ENCODE measurements around the gene CISH. TPM values are rescaled to one million over a fixed set of nuclear protein-coding genes. Genes with fewer than 3 reads are reported as not detected.

The CISH gene
- total RNA-seq, 1 experiment from 2014 or later: 1.6 TPM

GRCh38 chr3:50637945-50638344 lies 26.4 kb upstream of the CISH start:
- no peak overlapping the region for H3K27ac Mint-ChIP-seq (ENCODE audit: unreplicated experiment)
- H3K9me3 Mint-ChIP-seq (ENCODE audit: low read depth, unreplicated experiment): no peaks in the 10 kb centered on the region
- H3K4me3 Mint-ChIP-seq (ENCODE audit: low read depth, unreplicated experiment): no peak overlapping the region
- no peak for TF ChIP-seq CTCF (IDR thresholded peaks at IDR 0.05; ENCODE audit: unreplicated experiment)
- intact Hi-C loops (cut with micrococcal nuclease; ENCODE audit: unreplicated experiment): no loop called here
- no peaks in the 10 kb centered on the region for H3K27me3 Mint-ChIP-seq (ENCODE audit: unreplicated experiment)
- DNase-seq: no peak
- no peaks in the 10 kb centered on the region for H3K36me3 Mint-ChIP-seq (ENCODE audit: insufficient read depth, unreplicated experiment)
- H3K4me1 Mint-ChIP-seq (ENCODE audit: low read depth, unreplicated experiment): peaks cover 17% of the 10 kb centered on the region
- BruUV-seq (replicated peaks): no TSS peak
- CTCF ChIA-PET: interaction anchor here (1.5 kb wide), 1 partner anchor 15 kb away, joined by 3 read pairs; no protein-coding TSS in a partner anchor

- Mint-ChIP-seq H3K9me3 (ENCODE audit: low read depth, unreplicated experiment) (no peaks in the 10 kb centered on the region), H3K27ac (ENCODE audit: unreplicated experiment) (no peak overlapping the region), H3K4me1 (ENCODE audit: low read depth, unreplicated experiment) (peaks cover 17% of the 10 kb centered on the region), H3K4me3 (ENCODE audit: low read depth, unreplicated experiment) (no peak overlapping the region), H3K36me3 (ENCODE audit: insufficient read depth, unreplicated experiment) (no peaks in the 10 kb centered on the region), H3K27me3 (ENCODE audit: unreplicated experiment) (no peaks in the 10 kb centered on the region)
- CTCF ChIA-PET: no interaction called here
- intact Hi-C loops (cut with micrococcal nuclease; ENCODE audit: unreplicated experiment): no loop called here
- BruUV-seq (replicated peaks): no TSS peak
- no peak for DNase-seq
- no peak for TF ChIP-seq CTCF (IDR thresholded peaks at IDR 0.05; ENCODE audit: unreplicated experiment)
Observed at GRCh38 chr3:50637011-50637410, 25.4 kb upstream of the CISH start.

- TF ChIP-seq CTCF (IDR thresholded peaks at IDR 0.05; ENCODE audit: unreplicated experiment): no peak
- H3K4me1 Mint-ChIP-seq (ENCODE audit: low read depth, unreplicated experiment): peaks cover 17% of the 10 kb centered on the region
- H3K27ac Mint-ChIP-seq (ENCODE audit: unreplicated experiment): no peak overlapping the region
- H3K9me3 Mint-ChIP-seq (ENCODE audit: low read depth, unreplicated experiment): no peaks in the 10 kb centered on the region
- BruUV-seq (replicated peaks): no TSS peak
- no peaks in the 10 kb centered on the region for H3K36me3 Mint-ChIP-seq (ENCODE audit: insufficient read depth, unreplicated experiment)
- CTCF ChIA-PET: interaction anchor here (0.7 kb wide), 1 partner anchor 9 kb away, joined by 7 read pairs; no protein-coding TSS in a partner anchor
- intact Hi-C loops (cut with micrococcal nuclease; ENCODE audit: unreplicated experiment): no loop called here
- no peak for DNase-seq
- no peak overlapping the region for H3K4me3 Mint-ChIP-seq (ENCODE audit: low read depth, unreplicated experiment)
- no peaks in the 10 kb centered on the region for H3K27me3 Mint-ChIP-seq (ENCODE audit: unreplicated experiment)
Observed at GRCh38 chr3:50635066-50635465, 23.5 kb upstream of the CISH start.

GRCh38 chr3:50633230-50633790 lies 21.7 kb upstream of the CISH start:
- H3K4me1 Mint-ChIP-seq (ENCODE audit: low read depth, unreplicated experiment): peaks cover 21% of the 10 kb centered on the region
- BruUV-seq (replicated peaks): no TSS peak
- no peaks in the 10 kb centered on the region for H3K9me3 Mint-ChIP-seq (ENCODE audit: low read depth, unreplicated experiment)
- no peak overlapping the region for H3K4me3 Mint-ChIP-seq (ENCODE audit: low read depth, unreplicated experiment)
- CTCF ChIA-PET: interaction anchor here (0.6 to 1.1 kb wide), 2 partner anchors 20 to 26 kb away, joined by 3 to 7 read pairs; no protein-coding TSS in a partner anchor
- intact Hi-C loops (cut with micrococcal nuclease; ENCODE audit: unreplicated experiment): no loop called here
- DNase-seq: no peak
- H3K27ac Mint-ChIP-seq (ENCODE audit: unreplicated experiment): no peak overlapping the region
- no peak for TF ChIP-seq CTCF (IDR thresholded peaks at IDR 0.05; ENCODE audit: unreplicated experiment)
- no peaks in the 10 kb centered on the region for H3K36me3 Mint-ChIP-seq (ENCODE audit: insufficient read depth, unreplicated experiment)
- no peaks in the 10 kb centered on the region for H3K27me3 Mint-ChIP-seq (ENCODE audit: unreplicated experiment)

Measured in Calu3 (cell line).